Endodermal cell (in vitro differentiated cells): ENCODE data around the gene PTRH2. TPM values are rescaled to one million over a fixed set of nuclear protein-coding genes. Genes with fewer than 3 reads are reported as not detected.

ENCODE experiments used
- DNase-seq: peaks from one replicate; pipeline ENCODE4 v3.0.0-alpha.2; 2017
- H3K27ac ChIP-seq: 2 replicates; pipeline ENCODE4 v1.5.1; 2013; ENCODE audit warnings: mild to moderate bottlenecking, low read depth, low read length, moderate library complexity
- H3K27me3 ChIP-seq: 2 replicates; pipeline ENCODE4 v1.6.1; 2013; ENCODE audit warnings: mild to moderate bottlenecking, low read length, moderate library complexity; ENCODE audit not compliant: insufficient read depth, control insufficient read depth, poor library complexity, severe bottlenecking
- H3K36me3 ChIP-seq: 2 replicates; pipeline ENCODE4 v1.7.0; 2013; ENCODE audit warnings: mild to moderate bottlenecking, low read length, moderate library complexity; ENCODE audit not compliant: control insufficient read depth, insufficient read depth
- H3K4me1 ChIP-seq: one replicate; pipeline ENCODE4 v1.7.0; 2013; ENCODE audit warnings: low read length; ENCODE audit not compliant: control insufficient read depth, insufficient read depth
- H3K4me3 ChIP-seq: 2 replicates; pipeline ENCODE4 v1.5.1; 2013; ENCODE audit warnings: mild to moderate bottlenecking, low read length, moderate library complexity
- H3K9ac ChIP-seq: 2 replicates; pipeline ENCODE4 v1.6.1; 2013; ENCODE audit warnings: mild to moderate bottlenecking, low read length, moderate library complexity; ENCODE audit not compliant: poor library complexity, severe bottlenecking; ENCODE audit errors: extremely low read depth
- H3K9me3 ChIP-seq: 2 replicates; pipeline ENCODE4 v1.6.1; 2013; ENCODE audit warnings: mild to moderate bottlenecking, low read length, moderate library complexity; ENCODE audit not compliant: control insufficient read depth
- H3K27ac Mint-ChIP-seq: 2 replicates; pipeline ENCODE4 v1.8.0; 2020; ENCODE audit warnings: mixed read lengths
- H3K27me3 Mint-ChIP-seq: 2 replicates; pipeline ENCODE4 v1.8.0; 2021; ENCODE audit warnings: mild to moderate bottlenecking, mixed read lengths; ENCODE audit not compliant: insufficient read depth
- H3K36me3 Mint-ChIP-seq: 2 replicates; pipeline ENCODE4 v1.8.0; 2020; ENCODE audit warnings: low read depth, mixed read lengths
- H3K4me1 Mint-ChIP-seq: 2 replicates; pipeline ENCODE4 v1.8.0; 2020; ENCODE audit warnings: mixed read lengths
- H3K4me3 Mint-ChIP-seq: 2 replicates; pipeline ENCODE4 v1.8.0; 2020; ENCODE audit warnings: mild to moderate bottlenecking, moderate library complexity, mixed read lengths
- H3K9me3 Mint-ChIP-seq: 2 replicates; pipeline ENCODE4 v1.8.0; 2020; ENCODE audit warnings: mild to moderate bottlenecking, mixed read lengths
- WGBS, 2 experiments: methylation state at CpG; one replicate each; pipeline versions ENCODE4 v1.1.5 to v1.1.7; 2013; ENCODE audit warnings: missing lambda C conversion rate in 2 of 2, mixed read lengths in 1 of 2; ENCODE audit not compliant: insufficient coverage in 1 of 2, insufficient read length in 1 of 2; 5-methylcytosine and 5-hydroxymethylcytosine counted together
- total RNA-seq, 2 donors: library from RNA; stranded (reverse); fragmentation: NEBNext Ultra II Directional in 1 of 2; extraction: Animal tissue kit (Norgen Biotek cat#: 25700) in 1 of 2; gene quantifications; 2 replicates in 1 of 2; 3 replicates in 1 of 2; pipeline ENCODE4 v1.2.1, GENCODE V29; 2021
- TF ChIP-seq, protein P1 (sequence below): fragments of 200-600 bp; sonication (generic); conservative IDR thresholded peaks from 2 replicates; pipeline ENCODE4 v1.5.0; 2021; ENCODE audit warnings: antibody characterized with exemption, mild to moderate bottlenecking

Gene PTRH2
- total RNA-seq, 2 donors from 2014 or later, result 21.6 to 23.6 TPM

DNA sequence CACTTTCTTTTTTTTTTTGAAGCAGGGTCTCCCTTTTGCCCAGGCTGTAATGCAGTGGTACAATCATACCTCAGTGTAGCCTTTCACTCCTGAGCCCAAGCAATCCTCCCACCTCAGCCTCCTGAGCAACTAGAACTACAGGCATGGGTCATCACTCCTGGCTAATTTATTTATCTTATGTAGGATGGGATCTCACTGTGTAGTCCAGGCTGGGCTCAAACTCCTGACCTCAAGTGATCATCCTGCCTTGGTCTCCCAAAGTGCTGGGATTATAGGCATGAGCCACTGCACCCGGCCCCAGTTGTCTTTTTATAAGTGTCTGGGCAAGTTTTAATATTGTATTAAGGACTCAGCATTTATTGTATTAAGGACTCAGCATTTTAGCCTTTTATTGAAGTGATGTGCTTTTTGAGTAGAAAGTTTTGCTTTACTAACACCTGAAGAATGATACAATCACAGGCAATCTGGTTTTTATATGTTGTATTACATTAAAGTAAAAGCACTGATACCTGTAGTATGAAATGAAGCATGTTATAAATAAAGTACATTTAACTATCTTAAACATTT is 23.1 kb upstream of the PTRH2 start:
- 100% methylated on average over 1 of the region's 1 CpG; no CpG with 5 or more reads in 1 of the 2 experiments for WGBS, 2 experiments
- no peak overlapping the region for H3K27ac ChIP-seq
- no peak overlapping the region for H3K27ac Mint-ChIP-seq
- peaks cover 9% of the 10 kb centered on the region for H3K36me3 Mint-ChIP-seq
- no peak overlapping the region for H3K4me3 ChIP-seq
- H3K27me3 ChIP-seq, result no peaks in the 10 kb centered on the region
- no peak for DNase-seq
- no peaks in the 10 kb centered on the region for H3K4me1 ChIP-seq
- TF ChIP-seq, protein P1, sequence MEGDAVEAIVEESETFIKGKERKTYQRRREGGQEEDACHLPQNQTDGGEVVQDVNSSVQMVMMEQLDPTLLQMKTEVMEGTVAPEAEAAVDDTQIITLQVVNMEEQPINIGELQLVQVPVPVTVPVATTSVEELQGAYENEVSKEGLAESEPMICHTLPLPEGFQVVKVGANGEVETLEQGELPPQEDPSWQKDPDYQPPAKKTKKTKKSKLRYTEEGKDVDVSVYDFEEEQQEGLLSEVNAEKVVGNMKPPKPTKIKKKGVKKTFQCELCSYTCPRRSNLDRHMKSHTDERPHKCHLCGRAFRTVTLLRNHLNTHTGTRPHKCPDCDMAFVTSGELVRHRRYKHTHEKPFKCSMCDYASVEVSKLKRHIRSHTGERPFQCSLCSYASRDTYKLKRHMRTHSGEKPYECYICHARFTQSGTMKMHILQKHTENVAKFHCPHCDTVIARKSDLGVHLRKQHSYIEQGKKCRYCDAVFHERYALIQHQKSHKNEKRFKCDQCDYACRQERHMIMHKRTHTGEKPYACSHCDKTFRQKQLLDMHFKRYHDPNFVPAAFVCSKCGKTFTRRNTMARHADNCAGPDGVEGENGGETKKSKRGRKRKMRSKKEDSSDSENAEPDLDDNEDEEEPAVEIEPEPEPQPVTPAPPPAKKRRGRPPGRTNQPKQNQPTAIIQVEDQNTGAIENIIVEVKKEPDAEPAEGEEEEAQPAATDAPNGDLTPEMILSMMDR, result no peak
- H3K4me3 Mint-ChIP-seq, result no peak overlapping the region
- H3K9me3 ChIP-seq, result no peaks in the 10 kb centered on the region
- no peaks in the 10 kb centered on the region for H3K27me3 Mint-ChIP-seq
- H3K9me3 Mint-ChIP-seq, result no peaks in the 10 kb centered on the region
- H3K4me1 Mint-ChIP-seq, result no peaks in the 10 kb centered on the region
- H3K36me3 ChIP-seq, result peaks cover 6% of the 10 kb centered on the region
- no peak overlapping the region for H3K9ac ChIP-seq

- H3K9me3 Mint-ChIP-seq, result no peaks in the 10 kb centered on the region
- H3K27me3 Mint-ChIP-seq, result no peaks in the 10 kb centered on the region
- Histone ChIP-seq H3K9ac (no peak overlapping the region), H3K27me3 (no peaks in the 10 kb centered on the region), H3K4me3 (no peak overlapping the region), H3K27ac (no peak overlapping the region), H3K4me1 (no peaks in the 10 kb centered on the region), H3K9me3 (no peaks in the 10 kb centered on the region), H3K36me3 (peaks cover 4% of the 10 kb centered on the region)
- H3K4me3 Mint-ChIP-seq, result no peak overlapping the region
- peaks cover 4% of the 10 kb centered on the region for H3K36me3 Mint-ChIP-seq
- TF ChIP-seq, protein P1, result no peak
- 93% methylated on average over 1 of the region's 1 CpG; no CpG with 5 or more reads in 1 of the 2 experiments for WGBS, 2 experiments
- H3K27ac Mint-ChIP-seq, result no peak overlapping the region
- DNase-seq, result no peak
- H3K4me1 Mint-ChIP-seq, result peaks cover 6% of the 10 kb centered on the region
These were observed 20.7 kb upstream of the PTRH2 start for GRCh38 chr17:59727817-59728533.

- Mint-ChIP-seq H3K27me3 (no peaks in the 10 kb centered on the region), H3K36me3 (no peaks in the 10 kb centered on the region), H3K4me3 (no peak overlapping the region), H3K9me3 (no peaks in the 10 kb centered on the region), H3K4me1 (peaks cover 6% of the 10 kb centered on the region), H3K27ac (no peak overlapping the region)
- TF ChIP-seq, protein P1, result no peak
- Histone ChIP-seq H3K27ac (no peak overlapping the region), H3K9me3 (no peaks in the 10 kb centered on the region), H3K36me3 (no peaks in the 10 kb centered on the region), H3K9ac (no peak overlapping the region), H3K27me3 (no peaks in the 10 kb centered on the region), H3K4me3 (no peak overlapping the region), H3K4me1 (no peaks in the 10 kb centered on the region)
- 100% methylated on average over 2 of the region's 2 CpGs; no CpG with 5 or more reads in 1 of the 2 experiments for WGBS, 2 experiments
- no peak for DNase-seq
These were observed 18.5 kb upstream of the PTRH2 start for GRCh38 chr17:59725691-59726090.
